Erythroblast (primary cell): ENCODE measurements around the gene HOXC10.

Experiments
- GATA1 ChIP-seq: IDR thresholded peaks from 2 replicates; pipeline ENCODE4 v1.6.1; 2011; ENCODE audit warnings: low read depth, mild to moderate bottlenecking, control low read depth, low read length, moderate library complexity
- POLR2A ChIP-seq: IDR thresholded peaks from 2 replicates; pipeline ENCODE4 v1.6.1; 2011; ENCODE audit warnings: mild to moderate bottlenecking, low read length

GRCh38 chr12:53965281-53966084 lies 19.5 kb upstream of the HOXC10 start:
- TF ChIP-seq POLR2A (no peak), GATA1 (no peak)
